Posterior cingulate gyrus (tissue), 11 donors: ENCODE measurements around the gene ACTN1.

Experiments used
- DNase-seq, 10 donors: peaks; one replicate each; pipeline versions ENCODE4 v3.0.0 to v3.0.0-alpha.2; 2020 to 2021; ENCODE audit warnings: mixed read lengths in 3 of 10
- intact Hi-C: fragments of 100-400 bp; cut with DNase I; formaldehyde crosslinking; loops from one replicate; pipeline ENCODE4 v1.15.1; 2023

ACTN1 gene

DNA sequence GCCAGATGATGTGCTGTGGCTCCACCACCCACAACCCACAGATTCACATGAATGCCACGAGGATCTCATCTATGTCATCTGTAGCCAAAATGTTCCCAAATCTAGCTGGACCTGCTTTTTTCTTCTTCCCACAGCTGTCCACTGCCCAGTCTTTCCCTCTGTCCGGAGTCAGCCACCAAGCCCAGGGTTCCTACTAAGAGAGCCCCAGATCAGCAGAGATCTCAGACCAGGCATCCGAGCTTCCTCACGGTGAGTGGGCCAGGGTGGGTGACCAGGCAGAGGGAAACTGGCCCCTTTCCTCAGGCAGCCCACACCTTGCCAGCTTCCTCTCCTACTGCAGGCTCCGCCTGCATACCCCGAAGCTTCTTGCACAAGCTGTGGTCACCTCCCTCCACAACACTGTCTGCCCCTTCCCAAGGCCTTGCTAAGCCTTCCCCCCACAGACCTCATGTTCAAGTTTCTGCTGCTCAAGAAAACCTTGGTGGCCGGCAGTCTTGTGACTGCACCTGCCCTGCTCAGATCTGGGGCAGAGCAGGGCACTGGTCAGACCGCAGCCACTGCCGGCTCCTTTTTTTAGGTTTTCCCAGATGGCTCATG lies 81.4 kb downstream of the ACTN1 start:
- intact Hi-C loops, result no loop called here

DNA sequence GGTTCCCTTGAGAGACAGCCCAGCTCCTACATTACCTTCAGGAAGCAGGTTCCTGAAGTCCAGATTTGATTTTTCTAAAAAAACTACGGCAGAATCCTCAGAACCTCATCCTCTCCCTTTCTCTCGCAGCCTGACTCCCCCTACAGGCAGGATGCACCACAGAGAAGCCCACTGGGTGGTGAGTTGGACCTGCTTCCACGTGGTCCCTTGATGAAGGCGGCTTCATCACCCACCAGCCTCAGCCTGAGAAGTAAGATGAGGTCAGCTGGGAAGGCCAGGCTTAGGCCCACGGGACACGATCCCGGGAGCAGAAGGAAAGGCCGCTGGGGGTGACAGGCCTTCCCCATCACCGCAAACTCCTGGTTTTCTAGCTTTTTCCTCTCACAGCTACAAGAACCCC lies 83.0 kb downstream of the ACTN1 start:
- no peak for DNase-seq
- intact Hi-C loops, result no loop called here

More for the DNA sequence above, 81.4 kb downstream of the ACTN1 start:
- DNase-seq, result no peak

DNA sequence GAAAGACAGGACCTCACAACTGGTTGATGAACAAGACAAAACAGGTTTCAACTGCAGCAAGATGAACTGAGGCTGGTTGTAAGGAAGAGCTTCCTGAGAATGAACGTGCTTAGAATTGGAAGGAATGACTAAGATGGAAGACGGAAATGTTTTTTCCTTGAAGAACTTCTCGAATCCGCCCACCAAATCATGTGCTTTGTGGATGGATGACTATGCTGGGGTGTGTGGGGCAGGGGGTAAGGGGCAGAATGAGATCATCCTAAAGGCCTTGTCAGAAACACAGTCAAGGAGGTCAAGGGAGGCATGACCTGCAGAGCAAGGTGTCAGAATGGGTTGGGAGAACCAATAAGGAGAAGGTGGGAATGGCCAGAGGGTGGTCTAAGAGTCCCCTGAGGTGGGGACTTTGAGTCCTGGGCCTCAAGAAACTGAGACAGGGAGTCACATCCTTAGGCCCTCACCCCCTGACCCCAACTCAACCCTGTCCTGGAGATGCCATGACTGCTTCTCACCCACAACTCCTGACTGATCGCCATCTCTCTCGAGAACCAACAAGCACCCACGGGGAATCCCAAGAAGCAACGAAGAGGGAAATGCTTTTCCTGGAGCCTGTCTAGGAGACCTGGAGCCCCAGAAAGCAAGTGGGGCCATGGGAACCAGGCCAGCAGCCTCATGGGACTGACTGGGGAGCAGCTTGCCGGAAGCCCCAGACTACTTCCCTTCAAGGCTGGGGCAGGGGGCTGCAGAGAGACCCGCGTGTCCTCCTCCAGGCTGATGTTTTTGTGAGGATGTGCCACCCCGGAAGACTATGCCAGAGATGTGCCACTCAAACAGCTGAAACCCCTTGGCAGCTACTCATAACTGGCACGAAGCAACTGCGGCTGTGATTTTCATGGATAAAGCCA lies 84.0 kb downstream of the ACTN1 start:
- intact Hi-C loops, result no loop called here
- no peak for DNase-seq

DNA sequence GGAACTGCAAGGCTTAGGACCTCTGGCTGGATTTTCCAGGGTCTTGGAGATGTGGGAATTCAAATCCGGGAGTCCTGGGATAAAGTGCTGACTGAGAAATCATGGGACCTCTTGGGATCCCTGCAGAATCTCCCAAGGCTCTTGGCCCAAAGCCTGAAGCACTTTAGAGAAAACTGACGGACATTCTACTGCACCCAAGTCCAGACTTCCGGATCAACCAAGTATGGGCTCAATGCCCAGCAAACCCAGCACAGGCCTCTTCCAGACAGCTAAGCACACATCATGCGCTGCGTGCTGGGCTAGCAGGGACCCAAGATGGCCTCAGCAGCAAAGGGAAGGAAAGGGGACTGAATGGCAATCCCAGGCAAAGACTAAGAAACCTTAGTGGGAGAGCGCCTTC lies 85.0 kb downstream of the ACTN1 start:
- DNase-seq, result peak in 2 of 10 donors; percentile 29 to 43
- intact Hi-C loops, result no loop called here

DNA sequence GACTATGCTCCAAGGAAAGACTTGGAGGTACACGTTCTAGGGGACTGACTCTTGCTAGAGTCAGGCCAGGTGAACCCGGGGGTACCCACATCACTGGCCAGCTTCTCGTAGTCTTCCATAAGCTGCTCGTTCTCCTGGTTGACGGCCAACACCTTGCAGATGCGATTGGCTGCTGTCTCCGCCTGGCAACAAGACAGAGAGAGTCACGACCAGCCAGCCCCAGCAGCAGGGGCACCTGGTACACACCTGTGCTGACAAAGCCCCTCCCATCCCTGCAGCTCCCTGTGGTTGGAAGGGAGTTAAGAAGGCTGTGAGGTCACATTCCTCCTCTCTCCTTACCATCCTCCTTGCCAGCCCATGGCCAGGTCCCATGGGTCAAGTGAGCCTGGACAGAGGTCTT lies 85.5 kb downstream of the ACTN1 start:
- intact Hi-C loops, result no loop called here
- DNase-seq, result peak in 1 of 10 donors; percentile 51

DNA sequence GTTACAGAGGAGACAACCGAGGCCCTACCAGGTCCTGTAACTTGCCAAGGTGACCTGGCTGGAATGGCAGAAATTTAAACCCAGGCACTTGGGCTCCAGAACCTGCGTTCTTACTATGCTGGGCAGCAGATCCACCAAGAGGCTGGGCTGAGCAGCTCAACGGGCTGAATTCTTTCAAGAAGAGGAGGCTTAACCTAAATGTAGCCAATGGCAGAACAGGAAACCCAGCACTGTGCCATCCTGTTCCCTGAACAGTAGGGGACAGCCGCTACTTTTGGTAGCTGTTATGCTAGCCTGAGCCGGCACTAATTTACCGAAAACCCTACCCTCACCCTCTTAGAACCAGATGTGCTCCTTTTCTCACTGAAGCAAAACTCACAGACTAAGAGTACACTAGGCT lies 86.1 kb downstream of the ACTN1 start:
- DNase-seq, result peak in 2 of 10 donors; percentile 56 to 83
- intact Hi-C loops, result no loop called here

DNA sequence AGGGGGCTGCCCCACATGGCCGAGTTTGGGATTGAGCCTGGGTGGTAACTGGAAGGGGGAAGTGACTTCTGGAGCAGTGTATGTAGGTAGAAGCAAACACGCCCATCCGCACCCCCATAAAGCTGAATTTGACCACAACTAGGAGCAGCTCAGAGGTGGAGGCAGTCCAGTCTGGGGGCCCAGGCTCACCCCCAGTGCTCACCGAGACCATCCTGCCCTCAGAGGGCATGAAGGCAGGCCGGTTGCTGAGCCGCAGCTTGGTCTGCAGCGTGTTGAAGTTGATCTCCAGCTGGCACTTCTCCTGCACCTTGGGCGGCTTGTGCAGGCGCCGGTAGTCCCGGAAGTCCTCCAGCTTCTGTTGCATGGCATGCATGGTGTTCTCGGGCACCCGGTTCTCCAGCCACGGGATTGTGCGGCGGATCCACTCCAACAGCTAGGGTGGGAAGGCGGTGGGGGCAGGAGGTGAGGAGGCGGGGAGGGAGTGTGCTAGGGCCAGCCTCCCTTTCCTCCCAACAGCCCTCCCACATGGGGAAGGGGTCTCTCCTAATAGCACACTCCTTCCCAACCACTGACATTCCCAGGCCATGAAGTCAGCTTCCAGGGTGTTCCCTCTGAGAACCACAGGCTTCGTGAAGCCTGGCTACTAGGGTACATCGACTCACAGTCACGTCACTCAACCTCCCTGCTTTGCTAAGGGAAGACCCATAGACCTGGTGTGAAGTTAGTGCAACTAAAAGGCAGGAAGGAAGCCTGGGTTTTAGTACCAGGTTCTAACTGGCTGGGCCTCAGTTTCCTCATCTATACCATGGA lies 87.0 kb downstream of the ACTN1 start:
- intact Hi-C loops, result no loop called here
- DNase-seq, result peak in 2 of 10 donors; percentile 57 to 84

DNA sequence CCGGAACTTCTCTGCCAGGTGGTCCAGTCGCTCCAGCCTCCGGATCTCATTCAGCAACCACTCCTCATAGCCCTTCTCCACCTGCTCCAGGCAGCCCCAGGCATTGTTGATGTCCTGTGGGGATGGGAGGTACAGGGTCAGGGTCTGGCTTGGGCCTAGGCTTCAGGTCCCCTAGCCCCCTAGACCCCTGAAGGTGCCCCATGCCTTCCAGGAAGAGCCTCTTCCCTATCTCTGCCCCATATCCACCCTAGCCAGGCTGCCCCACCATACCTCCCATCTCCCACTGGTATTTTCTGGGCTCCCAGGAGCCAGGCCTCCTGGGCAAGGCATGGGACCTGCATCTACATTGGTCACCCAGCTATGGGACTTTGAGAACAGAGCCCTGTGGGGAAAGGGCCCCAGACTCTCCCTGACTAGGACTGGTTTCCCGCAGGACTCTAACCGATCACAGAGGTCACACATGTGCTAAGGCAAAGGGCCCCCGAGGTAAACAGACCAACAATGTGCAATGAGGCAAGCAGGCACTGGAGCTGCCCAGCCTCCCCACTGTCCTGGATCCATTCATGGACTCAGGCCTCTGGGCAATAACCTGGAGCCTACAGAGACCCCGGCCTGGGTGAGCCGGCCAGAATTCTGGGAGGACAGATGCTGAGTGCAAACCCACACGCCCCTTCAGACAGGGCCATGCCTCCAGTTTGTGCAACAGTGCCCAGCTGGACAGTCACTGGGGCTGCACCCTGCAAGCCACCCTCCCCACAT lies 88.8 kb downstream of the ACTN1 start:
- intact Hi-C loops, result no loop called here
- peak in 2 of 10 donors; percentile 49 to 81 for DNase-seq

DNA sequence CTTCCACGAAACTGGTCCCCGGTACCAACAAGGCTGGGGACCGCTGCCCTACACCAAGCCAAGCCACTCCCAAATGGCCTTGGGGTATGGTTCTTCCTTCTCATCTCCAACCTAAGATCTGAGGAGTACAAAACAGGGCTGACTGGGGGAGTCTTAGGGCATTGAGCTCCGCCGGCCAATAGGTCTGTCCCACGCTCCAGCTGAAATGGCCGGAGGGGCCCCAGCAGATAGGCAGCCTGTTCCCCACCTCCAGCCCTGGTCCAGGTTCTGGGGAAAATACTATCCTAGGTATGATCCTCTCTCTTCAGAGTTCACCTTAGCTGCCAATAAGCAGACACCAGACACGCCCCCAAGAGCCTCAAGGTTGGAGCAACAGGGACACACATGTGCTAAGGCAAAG lies 90.2 kb downstream of the ACTN1 start:
- peak in 1 of 10 donors; percentile 24 for DNase-seq
- intact Hi-C loops, result no loop called here

DNA sequence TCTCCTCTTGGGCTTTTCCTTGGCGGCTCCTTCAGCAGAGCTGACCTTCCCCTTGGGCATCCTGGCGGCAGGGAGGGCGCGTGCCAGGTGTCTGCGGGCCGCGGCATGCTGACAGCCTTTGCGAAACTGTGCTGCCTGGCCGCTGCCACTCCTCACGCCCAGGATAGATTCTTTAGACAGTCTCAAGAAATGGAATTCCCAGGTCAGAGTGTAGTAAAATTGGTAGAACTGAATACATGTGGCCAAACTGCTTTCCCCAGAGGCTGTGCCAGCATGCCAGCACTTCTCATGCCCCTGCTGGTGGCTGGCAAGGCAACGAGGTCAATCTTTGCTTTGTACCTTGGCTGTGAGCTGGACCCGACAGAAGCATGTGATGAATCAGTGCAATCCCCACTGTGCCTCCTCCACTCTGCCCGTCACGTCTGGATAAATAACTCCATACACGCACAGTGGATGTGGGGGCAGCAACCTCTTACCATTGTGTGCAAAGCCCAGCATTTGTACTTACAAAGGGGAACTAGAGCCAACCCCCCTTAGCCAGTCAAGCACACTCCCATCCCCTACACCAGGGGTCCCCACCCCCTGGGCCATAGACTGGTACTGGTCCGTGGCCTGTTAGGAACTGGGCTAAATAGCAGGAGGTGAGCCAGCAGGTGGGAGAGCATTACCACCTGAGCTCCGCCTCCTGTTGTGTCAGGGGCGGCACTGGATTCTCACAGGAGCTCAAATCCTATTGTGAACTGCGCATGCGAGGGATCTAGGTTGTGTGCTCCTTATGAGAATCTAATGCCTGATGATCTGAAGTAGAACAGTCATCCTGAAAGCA lies 90.9 kb downstream of the ACTN1 start:
- intact Hi-C loops, result no loop called here
- peak in 2 of 10 donors; percentile 68 to 86 for DNase-seq

DNA sequence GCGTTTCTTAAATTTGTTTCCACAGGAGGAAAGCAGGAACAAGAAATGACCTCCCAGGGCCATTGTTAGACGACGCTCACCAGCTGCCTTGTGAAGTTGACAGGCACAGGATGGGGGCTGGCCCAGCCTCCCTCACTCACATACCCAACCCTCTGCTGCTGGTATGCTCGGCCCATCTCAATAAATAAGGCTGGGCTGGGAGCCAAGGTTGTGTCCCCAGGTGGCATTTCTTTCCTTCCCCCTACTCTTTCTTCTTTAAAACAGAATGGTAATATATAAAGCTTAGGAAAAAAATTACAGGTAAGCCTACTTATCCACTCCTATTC lies 93.0 kb downstream of the ACTN1 start:
- peak in 1 of 10 donors; percentile 27 for DNase-seq
- intact Hi-C loops, result no loop called here

DNA sequence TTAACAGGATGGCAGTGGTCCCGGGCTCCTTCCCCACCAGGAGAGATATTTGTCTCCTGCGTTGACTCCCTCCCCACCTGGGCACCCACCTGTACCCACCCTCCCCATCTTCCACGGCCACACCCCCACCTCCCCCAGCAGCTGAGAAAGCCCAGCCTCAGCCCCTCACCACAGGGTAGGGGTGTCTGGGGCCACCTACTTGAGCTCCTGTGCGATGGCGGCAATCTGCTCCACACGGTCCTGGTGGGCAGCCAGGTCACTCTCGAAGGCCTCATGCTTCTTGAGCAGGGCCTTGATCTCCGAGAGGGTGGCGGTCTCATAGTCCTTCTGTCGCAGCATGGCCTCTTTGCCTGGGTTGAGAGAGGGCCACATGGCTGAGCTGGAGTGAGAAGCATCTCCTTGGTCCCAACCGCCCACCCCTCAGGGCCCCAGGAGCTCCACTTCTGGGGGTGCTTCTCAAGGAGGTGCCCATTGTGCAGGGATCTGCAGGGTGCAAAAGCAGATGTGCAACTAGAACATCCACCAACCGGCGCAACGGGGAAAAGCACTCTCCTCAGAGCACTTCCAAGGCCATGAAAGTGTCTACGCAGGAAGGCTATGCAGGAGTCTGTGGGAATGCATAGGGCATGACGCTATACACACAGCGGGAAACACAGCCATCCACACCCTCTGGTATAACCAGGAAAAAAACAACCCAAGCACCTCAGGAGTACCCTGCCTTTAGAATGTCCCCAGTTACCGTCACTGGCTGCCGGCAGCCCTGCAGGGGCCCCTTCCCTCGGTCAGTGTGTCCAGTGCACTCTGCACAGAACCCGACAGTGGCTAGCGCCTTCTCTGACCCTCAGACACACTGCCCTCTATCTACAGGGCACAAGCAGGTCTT lies 93.6 kb downstream of the ACTN1 start:
- DNase-seq, result peak in 2 of 10 donors; percentile 53 to 59
- intact Hi-C loops, result no loop called here

DNA sequence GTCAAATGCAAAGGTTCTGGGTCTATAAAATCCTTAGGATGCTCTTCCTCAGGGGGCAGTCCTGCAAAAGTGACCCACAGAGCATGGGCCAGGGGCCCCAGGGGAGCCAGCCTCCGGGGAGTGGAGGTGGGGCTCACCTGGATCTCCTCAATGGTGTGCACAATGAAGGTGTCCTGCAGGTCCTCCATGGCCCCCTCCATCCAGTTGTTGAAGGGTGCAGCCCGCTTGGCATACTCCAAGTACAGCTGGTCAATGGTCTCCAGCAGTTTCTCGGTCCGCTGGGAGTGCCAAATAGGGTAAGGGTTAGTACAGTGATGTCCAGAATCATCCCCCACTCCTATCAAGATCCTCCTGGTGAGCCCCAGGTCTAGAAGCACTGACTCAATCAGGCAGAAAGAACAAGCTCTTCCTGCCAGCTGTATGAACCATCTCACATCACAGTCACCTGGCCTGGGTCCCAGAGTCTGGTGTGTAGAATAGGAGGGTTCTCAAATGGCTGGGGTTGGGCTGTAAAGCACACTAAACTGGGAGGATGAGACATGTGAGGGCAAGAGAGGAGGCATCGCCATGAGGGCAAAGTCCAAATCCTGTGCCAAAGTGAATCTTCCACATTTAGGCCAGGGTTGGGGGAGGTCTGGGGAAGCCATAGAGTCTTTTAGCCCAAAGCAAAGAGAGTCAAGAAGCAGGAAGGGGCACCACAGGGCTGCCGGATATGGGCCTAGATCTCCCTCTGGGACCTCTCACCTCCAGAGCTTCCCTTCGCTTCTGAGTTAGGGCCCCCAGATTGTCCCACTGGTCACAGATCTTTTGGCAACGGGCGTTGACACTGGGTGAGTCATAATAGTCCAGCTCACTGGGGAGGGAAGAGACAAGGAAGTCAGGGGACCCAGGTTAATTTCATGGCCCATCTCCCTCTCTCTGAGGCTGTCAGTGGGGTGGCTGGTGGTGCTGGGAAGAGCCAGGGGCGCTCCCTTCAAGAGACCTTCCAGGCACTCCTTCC lies 94.8 kb downstream of the ACTN1 start:
- DNase-seq, result peak in 6 of 10 donors; percentile 52 to 91 (median 75)
- intact Hi-C loops, result no loop called here

DNA sequence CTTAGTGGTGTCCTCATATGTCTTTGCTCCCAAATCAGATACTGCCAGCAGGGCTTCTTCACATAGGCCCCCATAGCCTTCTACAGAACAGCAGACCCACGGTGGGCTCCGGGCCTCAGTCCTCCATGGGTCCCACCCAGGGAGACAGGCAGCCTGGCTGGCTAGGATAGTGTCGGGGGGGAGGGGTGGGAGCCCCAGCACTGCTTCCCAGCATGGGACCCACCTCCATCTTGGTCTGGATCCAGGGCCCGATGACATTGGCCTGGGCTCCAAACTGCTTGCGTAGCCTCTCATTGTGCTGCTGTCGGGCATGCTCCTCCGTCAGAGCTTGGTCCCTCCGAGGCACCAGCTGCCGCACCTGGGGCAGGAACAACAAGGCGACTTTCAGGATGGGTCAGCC lies 96.9 kb downstream of the ACTN1 start:
- intact Hi-C loops, result no loop called here
- peak in 2 of 10 donors; percentile 51 to 75 for DNase-seq

DNA sequence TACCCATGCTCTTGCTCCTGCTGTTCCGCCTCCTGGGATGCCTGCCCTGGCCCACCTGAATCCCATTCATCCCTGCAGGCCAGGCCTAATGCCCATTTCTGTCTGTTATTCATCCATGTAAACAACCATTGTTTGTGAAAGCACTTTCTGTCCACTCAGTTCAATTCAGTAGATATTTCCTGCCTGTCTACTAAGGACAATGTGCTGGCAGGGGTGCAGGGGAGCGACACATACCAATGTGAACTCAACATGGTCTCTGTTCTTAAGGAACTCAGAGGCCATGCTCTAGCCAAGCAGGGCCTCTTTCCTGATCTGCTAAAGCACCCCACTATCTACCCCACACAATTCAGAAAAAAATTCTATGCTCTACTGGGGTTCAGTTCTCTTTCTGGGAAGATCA lies 97.7 kb downstream of the ACTN1 start:
- peak in 1 of 10 donors; percentile 34 for DNase-seq
- intact Hi-C loops, result no loop called here

DNA sequence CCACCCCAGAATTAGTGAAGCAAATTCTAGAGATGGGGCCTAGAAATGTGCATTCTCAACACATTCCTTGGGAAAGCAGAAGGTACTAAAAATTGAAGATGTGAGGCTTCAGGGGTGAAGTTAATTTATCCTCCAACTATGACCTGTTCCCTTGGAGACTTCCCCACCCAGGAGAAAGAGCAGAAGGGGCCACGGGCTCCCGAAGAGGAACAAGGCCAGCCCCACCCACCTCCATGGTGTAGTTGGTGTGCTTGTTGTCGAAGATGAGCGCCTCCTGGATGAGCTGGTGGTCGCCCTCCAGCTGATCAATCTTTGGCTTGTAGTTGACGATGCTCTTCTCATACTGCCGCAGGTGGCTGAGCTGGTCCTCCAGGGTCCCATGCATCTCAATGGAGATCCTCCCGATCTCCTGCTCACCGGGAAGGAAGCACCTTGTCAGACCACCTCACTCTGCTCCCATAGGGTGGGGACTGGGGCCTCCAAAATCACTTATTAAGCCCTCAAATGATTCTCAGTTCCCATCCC lies 98.5 kb downstream of the ACTN1 start:
- DNase-seq, result peak in 1 of 10 donors; percentile 64
- intact Hi-C loops, result no loop called here
